Suppressor macrophage (primary cell): ENCODE data around the gene MBNL1.
"Not testable (repeated sequence)": the region's sequence is repeated elsewhere in the genome, so short reads cannot be mapped to it uniquely, and the experiment has no call there.

ENCODE experiments used
- DNase-seq, 4 experiments: peaks; one replicate each; pipeline ENCODE4 v3.0.0-alpha.2; 2020 to 2022

The MBNL1 gene

DNA sequence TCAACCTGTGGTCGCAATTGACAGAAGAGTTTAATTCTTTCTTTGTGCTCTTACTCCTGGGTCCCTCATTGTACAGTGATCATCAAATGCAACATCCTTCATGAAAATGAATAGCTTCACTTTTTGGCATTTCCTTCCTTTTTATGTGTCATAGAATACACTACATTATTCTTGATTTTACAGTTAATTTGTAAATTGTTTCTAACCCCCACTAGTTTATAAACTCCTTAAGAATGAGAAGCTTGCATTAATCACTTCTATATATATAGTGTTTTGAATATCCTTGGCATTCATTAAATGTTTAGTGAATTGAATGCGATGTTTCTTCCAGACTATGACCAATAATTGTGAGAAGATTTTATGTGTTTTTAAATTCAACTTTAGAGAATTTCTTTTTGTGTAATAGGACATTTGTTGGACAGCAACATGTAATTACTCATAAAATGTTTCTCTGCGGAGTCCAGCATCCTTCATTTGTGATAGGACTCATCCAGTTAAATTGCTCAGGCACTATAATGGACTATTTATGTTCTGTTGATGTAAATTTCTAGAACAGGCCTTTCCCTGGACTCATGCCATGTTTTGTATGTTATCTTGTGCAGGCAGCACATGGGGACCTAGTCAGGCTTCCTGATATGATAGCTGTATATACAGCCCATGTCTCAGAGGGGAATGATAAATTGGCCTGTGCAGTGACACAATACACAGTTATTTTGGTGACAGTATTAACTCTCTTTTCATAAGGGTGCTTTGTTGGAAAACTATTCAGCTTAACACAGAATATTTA lies 51.3 kb downstream of the MBNL1 start:
- no peak for DNase-seq

DNA sequence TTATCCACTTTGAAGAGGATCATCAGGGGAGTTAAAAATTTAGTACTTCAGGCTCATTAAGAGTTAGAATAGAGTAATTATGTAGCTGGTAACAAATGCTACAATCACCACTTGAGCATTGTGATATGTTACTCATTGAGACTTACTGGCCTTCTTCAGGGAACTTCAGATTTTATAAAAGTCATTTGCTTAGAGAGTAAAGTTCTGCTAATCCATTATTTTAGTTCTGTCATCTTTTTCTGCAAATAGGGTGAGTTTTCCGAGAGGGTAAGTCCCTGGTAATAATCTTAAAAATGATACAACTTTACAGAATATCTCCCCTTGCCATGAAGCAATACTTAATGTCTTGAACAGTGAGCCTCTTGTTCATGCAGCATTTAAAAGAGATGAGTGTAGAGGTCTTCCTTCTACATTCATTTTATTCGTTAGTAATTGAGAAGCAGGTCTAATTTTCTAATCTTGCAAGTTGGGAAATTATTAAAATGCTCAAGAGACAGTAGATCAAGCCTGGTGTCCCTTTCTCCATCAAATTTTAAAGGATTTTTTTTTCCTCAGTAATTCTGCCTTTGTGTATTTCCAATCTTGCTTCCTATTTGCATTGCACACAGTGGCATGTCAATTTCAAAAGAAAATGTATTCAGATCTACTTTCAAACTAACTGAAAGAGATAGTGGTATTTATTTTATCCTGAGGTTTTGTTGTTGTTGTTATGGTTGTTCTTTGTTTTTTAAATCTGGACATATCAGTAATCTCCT lies 52.6 kb downstream of the MBNL1 start:
- no peak for DNase-seq

DNA sequence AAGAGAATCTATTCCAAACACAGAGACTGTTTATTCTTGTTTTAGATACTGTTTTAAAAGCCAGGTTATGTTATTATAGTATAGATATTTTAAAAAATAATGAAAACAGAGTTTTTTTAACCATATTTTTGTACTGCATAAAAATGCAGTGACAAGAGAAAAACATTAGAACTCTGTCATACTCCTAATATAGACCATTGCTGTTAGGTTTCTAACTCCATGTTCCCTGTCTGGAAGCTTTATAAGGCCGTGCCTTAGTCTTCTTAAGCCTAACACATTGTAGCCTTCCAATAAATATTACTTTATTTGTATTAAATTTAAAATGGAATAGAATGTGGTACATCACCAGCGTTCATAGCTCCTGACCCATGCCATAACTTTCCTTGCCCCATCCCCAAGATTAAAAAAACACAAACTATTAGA lies 53.2 kb downstream of the MBNL1 start:
- DNase-seq: no peak

DNA sequence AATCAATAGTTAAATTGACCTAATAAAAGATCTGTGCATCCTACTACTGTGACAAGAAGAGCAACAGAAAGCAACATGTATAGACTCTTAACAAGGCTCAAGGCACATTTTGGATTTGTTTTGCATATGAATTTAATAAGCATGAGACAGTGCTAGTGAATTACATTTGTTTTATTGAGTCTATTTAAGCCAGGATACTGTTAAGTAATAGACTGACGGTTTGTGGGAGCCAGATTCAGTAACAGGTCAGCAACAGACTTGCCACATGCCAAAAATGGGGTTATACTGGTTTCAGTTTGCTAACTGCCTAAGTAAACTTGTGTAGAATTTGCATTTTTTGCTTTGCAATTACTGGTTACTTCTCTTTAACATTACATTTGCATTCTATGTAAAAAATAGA lies 54.0 kb downstream of the MBNL1 start:
- DNase-seq: peak in 2 of 4 experiments; percentile 35 to 47

DNA sequence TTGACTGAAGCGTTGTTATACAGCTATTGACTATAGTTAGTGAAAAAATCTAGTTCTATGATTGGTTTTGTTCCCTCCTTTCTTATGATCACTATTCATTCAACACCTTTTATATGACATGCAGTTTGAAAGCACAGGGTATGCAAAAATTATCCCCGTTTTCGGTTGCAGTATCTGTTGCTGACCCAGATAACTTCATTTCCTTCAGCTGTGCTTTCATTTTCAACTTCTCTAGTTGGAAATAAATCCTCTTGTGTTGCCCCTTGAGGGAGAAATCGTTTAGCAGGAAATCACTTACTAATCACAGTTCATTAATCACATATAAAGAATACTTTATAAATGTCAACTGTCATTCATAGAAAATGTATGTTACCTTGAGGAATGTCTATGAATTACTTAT lies 55.1 kb downstream of the MBNL1 start:
- DNase-seq: peak in 2 of 4 experiments; percentile 19 to 25

DNA sequence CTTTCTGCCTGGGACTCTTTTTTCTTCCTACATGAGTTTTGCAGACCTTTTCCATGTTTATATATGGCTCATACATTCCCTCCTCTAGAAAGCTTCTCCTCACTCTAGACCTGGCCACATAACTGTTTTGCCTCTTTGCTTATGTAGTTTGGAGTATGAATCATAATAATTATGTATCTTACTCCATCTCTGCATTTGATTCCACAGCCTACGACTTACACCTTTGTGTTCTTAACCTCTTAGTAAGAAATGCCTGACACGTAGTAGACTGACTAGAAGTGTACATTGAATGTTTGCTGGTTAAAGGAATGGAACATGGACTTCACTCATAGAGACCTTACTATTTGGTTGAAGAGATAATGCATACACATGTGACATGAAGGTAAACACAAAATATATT lies 56.4 kb downstream of the MBNL1 start:
- DNase-seq: no peak

DNA sequence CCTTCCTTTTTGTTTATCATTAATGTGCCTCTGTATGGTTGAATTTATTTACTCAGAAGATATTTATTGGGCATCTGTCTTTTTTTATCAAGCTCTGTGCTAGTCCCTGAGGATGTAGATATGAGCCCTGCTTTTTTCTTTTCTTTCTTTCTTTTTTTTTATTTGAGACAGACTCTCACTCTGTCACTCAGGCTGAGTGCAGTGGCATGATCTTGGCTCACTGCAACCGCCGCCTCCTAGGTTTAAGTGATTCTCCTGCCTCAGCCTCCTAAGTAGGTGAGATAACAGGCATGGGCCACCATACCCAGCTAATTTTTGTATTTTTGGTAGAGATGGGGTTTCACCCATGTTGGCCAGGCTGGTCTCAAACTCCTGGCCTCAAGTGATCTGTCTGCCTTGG lies 58.5 kb downstream of the MBNL1 start:
- no peak for DNase-seq

DNA sequence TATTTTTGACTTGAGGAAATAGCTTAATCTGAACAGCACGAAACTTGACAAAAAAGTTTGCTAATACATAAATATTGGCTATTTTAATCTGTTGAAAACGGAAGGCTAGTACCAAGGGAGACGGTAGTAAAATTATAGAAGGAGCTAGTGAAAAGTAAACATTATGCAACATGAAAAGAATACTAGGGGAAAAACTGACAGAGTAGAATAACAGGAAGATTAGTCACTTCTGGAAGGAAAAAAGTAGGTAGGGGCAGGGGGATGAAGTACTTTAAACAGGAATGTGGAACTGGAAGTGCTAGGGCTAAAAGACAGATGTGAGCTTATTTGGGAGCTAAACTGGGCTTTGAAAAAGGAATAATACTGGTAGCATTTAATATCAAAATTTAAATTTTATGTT lies 60.1 kb downstream of the MBNL1 start:
- DNase-seq: peak; percentile 23 to 73 (median 40)

DNA sequence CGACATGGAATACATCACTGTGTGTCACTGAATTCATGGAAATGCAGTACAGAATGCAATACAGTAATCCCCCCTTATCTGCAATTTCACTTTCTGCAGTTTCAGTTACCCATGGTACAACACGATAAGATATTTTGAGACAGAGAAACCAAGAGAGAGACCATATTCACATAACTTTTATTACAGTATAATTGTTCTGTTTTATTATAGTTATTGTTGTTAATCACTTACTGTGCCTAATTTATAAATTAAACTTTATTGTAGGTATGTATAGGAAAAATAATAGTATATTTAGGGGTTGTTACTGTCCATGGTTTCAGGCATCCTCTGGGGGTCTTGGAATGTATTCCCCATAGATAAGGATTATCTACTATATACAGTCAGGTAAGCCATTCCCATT lies 61.8 kb downstream of the MBNL1 start:
- DNase-seq: no peak

DNA sequence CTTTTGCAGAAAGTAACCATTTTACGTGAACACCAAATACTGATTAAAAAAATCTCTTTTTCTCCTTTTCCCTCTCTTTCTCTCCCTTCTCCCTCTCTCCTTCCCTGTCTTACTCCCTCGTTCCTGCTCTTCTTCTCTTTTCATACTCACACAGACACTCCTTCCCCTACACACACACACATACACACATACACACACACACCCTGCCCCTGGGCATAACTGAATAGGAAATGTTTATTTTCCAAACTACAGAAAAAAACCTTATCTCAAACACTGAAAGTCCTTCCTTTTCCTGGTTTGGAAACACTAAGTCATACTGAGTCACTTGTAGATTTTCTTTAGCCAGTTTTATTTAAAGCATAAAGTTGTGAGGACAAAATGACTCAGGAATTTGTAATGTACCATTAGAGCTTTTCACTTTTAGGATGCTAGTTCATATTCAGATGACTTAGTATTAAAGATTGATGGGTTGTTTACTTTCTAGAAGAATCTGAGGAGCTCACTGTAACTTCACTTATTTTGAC lies 62.4 kb downstream of the MBNL1 start:
- DNase-seq: peak in 2 of 4 experiments; percentile 52 to 67

DNA sequence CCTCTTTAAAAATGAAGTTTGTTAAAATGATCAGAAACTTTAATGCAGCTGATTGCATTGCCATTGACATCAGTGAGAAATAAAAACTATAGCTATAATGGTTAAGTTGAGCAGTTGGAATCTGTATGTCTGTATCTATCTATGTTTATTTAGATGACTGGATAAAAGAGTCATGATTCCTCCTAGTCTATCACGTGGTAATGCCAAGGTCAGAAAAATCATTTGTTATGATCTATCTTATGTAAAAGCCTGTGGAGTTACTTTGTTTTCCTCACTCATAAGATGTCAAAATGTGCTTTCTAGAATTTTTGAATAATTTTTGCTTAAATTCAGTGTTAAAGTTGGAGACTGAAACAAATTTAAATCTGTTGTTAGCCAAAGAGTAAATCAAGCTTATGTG lies 63.3 kb downstream of the MBNL1 start:
- no peak for DNase-seq

DNA sequence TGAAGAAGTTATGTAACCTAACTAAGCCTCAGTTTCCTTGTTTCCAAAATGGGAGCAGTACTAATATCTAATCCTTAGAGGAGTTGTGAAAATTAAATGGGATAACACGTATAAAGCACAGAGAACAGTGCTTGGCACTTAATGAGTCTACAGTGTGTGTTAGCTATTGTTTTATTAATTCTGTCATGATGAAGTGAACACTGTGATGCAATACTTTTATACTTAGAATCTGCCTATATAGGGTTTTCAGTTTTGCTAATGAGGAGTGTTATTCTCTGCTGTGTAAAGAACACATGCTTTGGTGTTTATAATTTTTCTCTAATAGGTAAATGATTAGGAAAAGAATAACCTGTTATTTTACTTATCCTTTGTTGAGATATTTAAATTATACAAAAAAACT lies 65.2 kb downstream of the MBNL1 start:
- no peak for DNase-seq

DNA sequence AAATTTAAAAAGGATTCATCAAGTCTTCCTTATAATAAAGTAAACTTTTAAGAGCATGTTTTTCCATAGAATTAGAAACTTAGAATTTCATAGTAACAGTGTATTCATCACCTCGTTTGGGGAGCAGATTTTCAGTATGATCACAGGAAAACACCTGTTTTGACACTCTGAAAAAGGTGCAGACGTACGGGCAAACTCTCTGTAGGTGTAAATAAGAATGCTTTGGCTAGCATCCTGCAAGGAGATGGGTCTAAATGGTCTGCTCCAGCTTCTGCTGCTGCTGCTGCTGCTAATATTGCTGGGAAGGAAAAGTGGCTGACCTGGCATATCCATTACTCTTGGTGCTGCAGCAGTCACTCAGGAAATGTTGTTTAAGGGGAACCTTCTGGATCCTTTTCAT lies 66.0 kb downstream of the MBNL1 start:
- no peak for DNase-seq

DNA sequence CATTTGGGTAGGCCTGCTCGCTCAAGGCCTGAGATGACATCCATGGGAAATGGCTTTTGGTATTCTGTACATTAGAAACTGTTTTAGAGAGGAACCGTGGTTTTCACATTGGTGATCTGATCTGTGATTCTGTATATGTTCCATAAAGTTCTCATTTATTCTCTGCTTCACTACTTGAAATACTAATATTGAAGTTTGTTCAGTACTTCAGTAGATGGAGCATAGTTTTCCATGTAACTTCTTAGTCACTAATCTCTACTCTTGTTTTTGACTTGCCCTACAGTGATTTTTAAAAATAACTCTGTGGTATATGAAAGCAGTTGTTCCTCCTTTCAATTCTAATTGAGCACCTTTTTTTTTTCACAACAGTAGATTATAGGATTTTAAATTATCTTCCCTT lies 66.5 kb downstream of the MBNL1 start:
- no peak for DNase-seq

DNA sequence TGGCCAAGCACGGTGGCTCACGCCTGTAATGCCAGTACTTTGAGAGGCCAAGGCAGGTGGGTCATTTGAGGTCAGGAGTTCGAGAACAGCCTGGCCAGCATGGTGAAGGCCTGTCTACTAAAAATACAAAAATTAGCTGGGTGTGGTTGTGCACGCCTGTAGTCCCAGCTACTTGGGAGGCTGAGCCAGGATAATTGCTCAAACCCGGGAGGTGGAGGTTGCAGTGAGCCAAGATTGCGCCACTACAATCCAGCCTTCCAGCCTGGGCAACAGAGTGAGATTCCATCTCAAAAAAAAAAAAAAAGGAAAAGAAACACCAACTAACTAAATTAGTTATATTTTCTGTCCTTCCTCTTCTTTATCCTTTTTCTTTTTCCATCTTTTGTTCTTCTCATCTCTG lies 68.6 kb downstream of the MBNL1 start:
- not testable (repeated sequence) for DNase-seq

DNA sequence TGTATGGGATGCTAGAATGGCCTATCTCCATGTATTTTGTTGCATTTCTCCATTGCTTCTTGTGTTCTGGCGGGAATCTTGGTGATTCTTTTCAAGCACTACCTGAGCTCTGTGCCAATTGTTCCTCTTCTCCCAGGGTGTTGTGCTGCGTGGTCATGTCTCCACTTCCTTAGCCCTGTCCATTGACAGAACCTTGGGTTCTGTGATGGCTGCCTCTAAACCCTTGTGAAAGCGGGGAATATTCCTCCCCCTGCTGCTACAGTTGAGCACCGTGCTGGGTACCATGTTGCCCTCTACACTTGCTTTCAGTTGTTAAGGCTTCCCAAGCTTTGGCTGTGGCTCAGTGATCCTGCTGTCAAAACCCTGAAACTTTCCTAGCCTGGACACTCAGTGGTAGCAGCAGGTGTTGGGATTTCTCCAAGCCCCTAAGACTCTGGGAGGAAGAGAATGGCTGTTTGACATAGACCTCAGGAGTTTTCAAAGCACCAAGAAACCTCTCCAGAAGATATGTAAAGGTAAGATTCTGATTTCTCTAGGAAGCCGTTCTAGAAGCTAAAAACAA lies 69.5 kb downstream of the MBNL1 start:
- no peak for DNase-seq

DNA sequence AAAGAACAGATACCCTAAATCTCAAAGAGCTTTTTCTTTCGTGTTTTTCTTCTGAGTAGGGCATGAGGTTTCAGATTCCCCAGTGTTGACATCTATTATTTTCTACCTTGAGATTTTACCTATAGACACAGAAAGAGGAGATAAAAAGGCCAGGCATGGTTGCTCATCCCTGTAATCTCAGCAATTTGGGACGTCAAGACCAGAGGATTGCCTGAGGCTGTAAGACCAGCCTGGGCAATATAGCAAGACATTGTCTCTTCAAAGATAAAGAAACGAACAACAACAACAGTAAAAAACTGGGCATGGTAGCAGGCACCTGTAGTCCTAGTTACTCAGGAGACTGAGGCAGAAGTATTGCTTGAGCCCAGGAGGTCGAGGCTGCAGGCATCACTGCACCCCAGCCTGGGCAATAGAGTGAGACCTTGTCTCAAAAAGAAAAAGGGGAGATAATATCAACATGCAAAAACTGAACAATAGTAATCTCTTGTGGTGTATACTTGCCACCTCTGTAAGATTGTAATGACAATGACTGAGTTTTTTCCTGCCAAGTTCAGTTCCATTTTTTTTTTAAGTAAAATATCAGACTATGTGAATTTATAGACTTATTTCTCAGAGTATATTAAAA lies 71.3 kb downstream of the MBNL1 start:
- no peak for DNase-seq

DNA sequence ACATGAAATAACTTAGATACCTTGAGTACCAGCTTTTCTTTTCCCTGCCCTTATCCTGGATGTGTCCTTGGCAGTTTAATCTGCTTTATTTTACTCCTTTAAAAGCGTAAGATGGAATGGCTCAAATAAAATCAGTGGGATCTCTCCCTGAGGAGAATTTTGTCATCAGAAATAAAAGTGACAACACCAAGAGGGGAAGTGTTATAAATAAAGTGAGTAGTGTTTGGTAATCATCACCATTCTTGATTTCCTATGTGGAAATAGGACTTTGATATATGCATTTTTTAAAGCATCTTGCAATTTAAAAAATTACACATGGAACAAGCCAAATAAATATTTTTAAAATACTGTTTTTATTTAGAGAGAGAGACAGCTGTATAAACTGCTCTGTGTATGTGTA lies 76.5 kb downstream of the MBNL1 start:
- DNase-seq: peak in 2 of 4 experiments; percentile 39 to 42

DNA sequence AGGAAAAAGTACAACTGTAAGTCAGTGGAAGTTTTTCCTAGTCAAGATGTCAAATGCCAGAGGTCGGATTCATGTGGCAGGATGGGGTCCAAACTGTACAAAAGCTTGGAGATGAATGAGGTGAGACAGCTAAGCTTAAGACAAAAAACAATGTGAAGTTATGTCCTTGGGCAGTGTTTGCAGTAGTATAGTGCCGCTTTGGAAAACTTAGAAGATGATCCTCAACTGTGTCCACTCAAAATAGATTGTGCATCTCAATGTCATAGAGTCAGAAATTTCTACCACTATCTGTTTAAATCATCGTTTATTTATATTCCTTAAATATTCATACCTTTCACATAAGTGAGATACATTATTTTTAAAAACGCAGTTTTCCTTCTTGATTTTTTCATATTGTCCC lies 77.3 kb downstream of the MBNL1 start:
- no peak for DNase-seq

DNA sequence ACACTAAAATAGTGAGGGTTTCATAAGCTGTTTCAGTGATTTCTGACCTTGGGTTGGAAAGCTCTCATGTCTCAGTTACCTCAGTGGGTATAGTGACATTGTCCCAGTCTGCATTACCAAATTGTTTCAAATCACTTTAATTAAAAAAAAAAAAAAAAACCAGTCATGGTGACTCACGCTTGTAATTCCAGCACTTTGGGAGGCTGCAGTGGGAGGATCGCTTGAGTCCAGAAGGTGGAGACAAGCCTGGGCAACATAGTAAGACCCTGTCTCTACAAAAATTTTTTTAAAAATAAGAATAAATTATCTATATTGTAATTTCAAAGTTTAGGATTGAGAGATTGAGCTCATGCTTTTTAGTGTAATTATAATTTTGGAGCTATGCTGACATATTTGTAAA lies 78.0 kb downstream of the MBNL1 start:
- DNase-seq: no peak

DNA sequence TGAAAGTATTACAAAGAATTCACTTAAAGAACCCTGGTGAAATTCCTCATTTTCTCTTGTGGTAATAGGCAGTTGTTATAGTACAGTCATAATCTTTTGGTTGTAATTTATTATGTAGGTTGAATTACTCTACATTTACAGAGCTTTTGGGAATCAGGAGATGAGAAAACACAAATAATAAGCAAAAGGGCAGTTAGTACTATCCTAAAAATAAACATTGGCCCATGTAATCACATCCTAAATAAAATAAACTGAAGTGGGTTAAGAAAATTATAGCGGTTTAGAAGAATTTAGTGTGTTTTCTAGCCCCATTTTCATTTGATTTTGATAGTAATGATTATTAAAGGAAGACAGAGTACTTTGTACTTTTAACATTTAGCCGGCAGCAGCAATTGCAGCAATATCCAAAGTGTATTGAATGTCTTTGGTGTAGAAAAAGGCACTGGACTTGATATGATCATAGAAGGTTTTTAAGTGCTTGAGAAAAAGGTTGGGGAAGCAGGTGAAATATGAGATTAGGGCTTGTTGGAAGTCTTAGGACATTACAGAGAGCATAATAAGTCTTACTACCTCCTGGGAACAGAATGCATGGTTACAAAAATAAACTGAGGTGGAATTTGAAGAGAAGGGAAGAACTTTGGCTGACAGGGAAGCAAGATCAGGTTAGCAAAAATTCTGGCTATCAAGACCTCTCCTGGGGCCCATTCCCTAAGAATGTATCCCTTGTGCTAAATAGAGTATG lies 79.9 kb downstream of the MBNL1 start:
- DNase-seq: no peak

DNA sequence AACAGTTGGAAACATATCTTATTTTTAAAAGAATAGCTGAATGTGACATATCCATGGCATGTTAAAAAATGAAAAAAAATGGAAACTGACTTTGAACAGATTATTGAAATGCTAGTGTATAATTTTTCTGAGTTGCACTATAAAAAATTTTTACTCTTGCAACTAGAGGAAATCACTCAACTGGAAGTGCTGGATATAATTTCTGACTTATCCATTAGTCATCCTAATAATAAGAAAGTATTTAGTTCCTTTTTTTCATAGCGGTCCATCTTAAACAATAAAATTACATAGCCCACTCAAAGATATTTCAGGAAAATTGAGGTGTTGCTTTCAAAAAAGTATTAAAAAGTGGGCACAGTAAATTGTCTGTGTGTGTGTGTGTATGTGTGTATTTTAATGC lies 80.7 kb downstream of the MBNL1 start:
- DNase-seq: peak in 2 of 4 experiments; percentile 47 to 52
